Measurements from ENCODE around the gene ABCF2. TPM values are rescaled to one million over a fixed set of nuclear protein-coding genes. Genes with fewer than 3 reads are reported as not detected.

ABCF2 gene
- total RNA-seq, 1 donor from 2014 or later: 30.5 TPM

GRCh38 chr7:151207804-151208203 lies 19.2 kb downstream of the ABCF2 start:
- Histone ChIP-seq H3K27me3 (ENCODE audit: low read depth) (peaks cover 27% of the 10 kb centered on the region), H3K4me3 (no peak overlapping the region), H3K36me3 (no peaks in the 10 kb centered on the region), H3K9me3 (replicated peaks) (no peaks in the 10 kb centered on the region), H3K27ac (replicated peaks) (no peak overlapping the region), H3K4me1 (no peaks in the 10 kb centered on the region)
- intact Hi-C loops (cut with micrococcal nuclease): no loop called here
- TF ChIP-seq, protein P1, sequence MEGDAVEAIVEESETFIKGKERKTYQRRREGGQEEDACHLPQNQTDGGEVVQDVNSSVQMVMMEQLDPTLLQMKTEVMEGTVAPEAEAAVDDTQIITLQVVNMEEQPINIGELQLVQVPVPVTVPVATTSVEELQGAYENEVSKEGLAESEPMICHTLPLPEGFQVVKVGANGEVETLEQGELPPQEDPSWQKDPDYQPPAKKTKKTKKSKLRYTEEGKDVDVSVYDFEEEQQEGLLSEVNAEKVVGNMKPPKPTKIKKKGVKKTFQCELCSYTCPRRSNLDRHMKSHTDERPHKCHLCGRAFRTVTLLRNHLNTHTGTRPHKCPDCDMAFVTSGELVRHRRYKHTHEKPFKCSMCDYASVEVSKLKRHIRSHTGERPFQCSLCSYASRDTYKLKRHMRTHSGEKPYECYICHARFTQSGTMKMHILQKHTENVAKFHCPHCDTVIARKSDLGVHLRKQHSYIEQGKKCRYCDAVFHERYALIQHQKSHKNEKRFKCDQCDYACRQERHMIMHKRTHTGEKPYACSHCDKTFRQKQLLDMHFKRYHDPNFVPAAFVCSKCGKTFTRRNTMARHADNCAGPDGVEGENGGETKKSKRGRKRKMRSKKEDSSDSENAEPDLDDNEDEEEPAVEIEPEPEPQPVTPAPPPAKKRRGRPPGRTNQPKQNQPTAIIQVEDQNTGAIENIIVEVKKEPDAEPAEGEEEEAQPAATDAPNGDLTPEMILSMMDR (IDR thresholded peaks at IDR 0.05; ENCODE audit: borderline replicate concordance): no peak
- no peak for DNase-seq

- intact Hi-C loops (cut with micrococcal nuclease): no loop called here
- no peak overlapping the region for H3K27ac ChIP-seq (replicated peaks)
Observed at GRCh38 chr7:151207315-151207714, 19.7 kb downstream of the ABCF2 start.

DNA sequence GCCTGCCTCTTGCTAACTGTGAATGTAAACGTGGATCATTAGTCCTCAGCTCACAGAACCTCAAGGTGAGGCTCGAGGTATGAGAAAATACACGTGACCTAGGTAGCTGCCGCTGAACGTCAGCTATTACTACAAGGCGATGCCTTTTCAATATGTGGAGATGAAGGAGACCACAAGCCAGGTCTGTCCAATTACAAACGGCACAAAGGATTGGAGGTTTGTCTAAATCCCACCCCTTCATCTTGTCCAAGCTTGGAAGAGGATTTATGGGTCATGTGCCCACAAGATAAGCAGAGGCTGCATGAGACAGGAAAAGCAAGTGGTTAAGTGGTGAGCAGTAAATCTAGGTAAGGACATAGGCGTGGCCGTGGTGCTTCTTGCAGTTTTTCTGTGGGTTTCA lies 20.1 kb downstream of the ABCF2 start:
- H3K9me3 ChIP-seq (replicated peaks): no peaks in the 10 kb centered on the region
- H3K4me1 ChIP-seq: no peaks in the 10 kb centered on the region
- no peak for DNase-seq
- H3K27ac ChIP-seq (replicated peaks): no peak overlapping the region
- intact Hi-C loops (cut with micrococcal nuclease): no loop called here
- peaks cover 33% of the 10 kb centered on the region for H3K27me3 ChIP-seq (ENCODE audit: low read depth)
- H3K4me3 ChIP-seq: no peak overlapping the region
- TF ChIP-seq, protein P1 (IDR thresholded peaks at IDR 0.05; ENCODE audit: borderline replicate concordance): no peak
- H3K36me3 ChIP-seq: no peaks in the 10 kb centered on the region

More at GRCh38 chr7:151207315-151207714, 19.7 kb downstream of the ABCF2 start:
- TF ChIP-seq, protein P1 (IDR thresholded peaks at IDR 0.05; ENCODE audit: borderline replicate concordance): no peak
- H3K9me3 ChIP-seq (replicated peaks): no peaks in the 10 kb centered on the region
- DNase-seq: no peak
- no peak overlapping the region for H3K4me3 ChIP-seq
- H3K27me3 ChIP-seq (ENCODE audit: low read depth): peaks cover 32% of the 10 kb centered on the region
- H3K4me1 ChIP-seq: no peaks in the 10 kb centered on the region
- no peaks in the 10 kb centered on the region for H3K36me3 ChIP-seq

GRCh38 chr7:151205730-151206129 lies 21.3 kb downstream of the ABCF2 start:
- Histone ChIP-seq H3K4me3 (no peak overlapping the region), H3K36me3 (no peaks in the 10 kb centered on the region), H3K27ac (replicated peaks) (no peak overlapping the region), H3K4me1 (no peaks in the 10 kb centered on the region), H3K9me3 (replicated peaks) (no peaks in the 10 kb centered on the region), H3K27me3 (ENCODE audit: low read depth) (peaks cover 37% of the 10 kb centered on the region)
- TF ChIP-seq, protein P1 (IDR thresholded peaks at IDR 0.05; ENCODE audit: borderline replicate concordance): no peak
- DNase-seq: no peak
- intact Hi-C loops (cut with micrococcal nuclease): no loop called here

DNA sequence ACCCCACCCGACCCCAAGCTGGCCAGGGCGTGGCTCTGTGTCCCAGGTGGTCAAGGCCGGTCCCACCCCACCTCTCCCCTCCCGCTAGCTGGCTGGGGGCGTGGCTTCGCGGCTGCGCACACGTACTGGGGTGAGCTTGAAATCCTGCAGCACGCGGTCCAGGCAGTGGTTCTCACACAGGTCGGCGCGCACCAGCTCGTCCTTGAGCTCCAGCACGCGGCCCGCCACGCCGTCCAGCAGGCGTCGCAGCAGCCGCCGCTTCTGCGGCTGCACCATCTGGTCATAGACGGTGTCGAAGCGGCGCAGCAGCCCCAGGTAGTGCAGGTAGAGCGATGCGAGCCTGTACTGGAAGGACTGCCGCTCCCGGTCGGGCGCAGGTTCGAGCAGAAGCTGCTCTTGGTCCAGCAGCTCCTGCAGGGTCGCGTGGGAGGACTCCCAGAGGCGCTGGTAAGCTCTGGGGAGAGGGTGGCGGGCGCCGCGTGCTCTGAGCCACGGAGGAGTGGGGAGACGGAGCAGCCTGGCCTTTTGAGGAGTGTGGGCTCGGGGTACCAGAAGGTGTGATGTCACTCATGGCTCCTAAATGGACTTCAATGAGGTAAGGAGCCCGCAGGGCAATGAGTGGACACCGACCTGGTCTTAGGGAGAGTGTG lies 22.5 kb downstream of the ABCF2 start:
- H3K4me1 ChIP-seq: no peaks in the 10 kb centered on the region
- no peak overlapping the region for H3K27ac ChIP-seq (replicated peaks)
- DNase-seq: no peak
- H3K4me3 ChIP-seq: no peak overlapping the region
- H3K9me3 ChIP-seq (replicated peaks): no peaks in the 10 kb centered on the region
- no peaks in the 10 kb centered on the region for H3K36me3 ChIP-seq
- intact Hi-C loops (cut with micrococcal nuclease): no loop called here
- peaks cover 49% of the 10 kb centered on the region for H3K27me3 ChIP-seq (ENCODE audit: low read depth)
- TF ChIP-seq, protein P1 (IDR thresholded peaks at IDR 0.05; ENCODE audit: borderline replicate concordance): no peak

Data from left ventricle myocardium inferior (tissue), 1 donor.